HEK293 (cell line): ENCODE results near the gene UBE2F.

Source experiments
- ATF2 ChIP-seq: fragments of 450-650 bp; formaldehyde crosslinking; IDR thresholded peaks from 2 replicates; pipeline ENCODE4 v1.5.1; 2016; ENCODE audit warnings: missing biosample characterization, missing genetic modification characterization, low read depth
- CTCF ChIP-seq: fragments of 450-650 bp; formaldehyde crosslinking; IDR thresholded peaks from 2 replicates; pipeline ENCODE4 v1.5.1; 2016; ENCODE audit warnings: missing biosample characterization, missing genetic modification characterization
- KLF16 ChIP-seq: fragments of 450-650 bp; formaldehyde crosslinking; IDR thresholded peaks from 2 replicates; pipeline ENCODE4 v1.5.1; 2017; ENCODE audit warnings: missing biosample characterization, missing genetic modification characterization
- PATZ1 ChIP-seq: fragments of 450-650 bp; formaldehyde crosslinking; IDR thresholded peaks from 2 replicates; pipeline ENCODE4 v1.5.1; 2016; ENCODE audit warnings: missing biosample characterization, missing genetic modification characterization
- SP2 ChIP-seq: fragments of 450-650 bp; formaldehyde crosslinking; IDR thresholded peaks from 2 replicates; pipeline ENCODE4 v1.5.1; 2016; ENCODE audit warnings: missing biosample characterization, missing genetic modification characterization
- ZBTB11 ChIP-seq: fragments of 450-650 bp; formaldehyde crosslinking; conservative IDR thresholded peaks from 2 replicates; pipeline ENCODE4 v1.5.1; 2016; ENCODE audit warnings: low read depth, missing biosample characterization, missing genetic modification characterization
- ZNF121 ChIP-seq: fragments of 450-650 bp; formaldehyde crosslinking; IDR thresholded peaks from 2 replicates; pipeline ENCODE4 v1.5.1; 2016; ENCODE audit warnings: missing biosample characterization, missing genetic modification characterization
- ZNF146 ChIP-seq: fragments of 450-650 bp; formaldehyde crosslinking; IDR thresholded peaks from 2 replicates; pipeline ENCODE4 v1.5.1; 2016; ENCODE audit warnings: missing biosample characterization, missing genetic modification characterization
- ZNF155 ChIP-seq: fragments of 450-650 bp; formaldehyde crosslinking; IDR thresholded peaks from 2 replicates; pipeline ENCODE4 v1.5.1; 2016; ENCODE audit warnings: missing biosample characterization, missing genetic modification characterization
- ZNF274 ChIP-seq, 2 experiments: fragments of 200-500 bp in 1 of 2; fragments of 450-650 bp in 1 of 2; sonication (Bioruptor generic) in 1 of 2; formaldehyde crosslinking in 1 of 2; IDR thresholded peaks; 2 replicates each; pipeline versions ENCODE4 v1.5.1 to v1.6.1; 2014 to 2016; ENCODE audit warnings: borderline replicate concordance in 1 of 2, inconsistent platforms in 1 of 2, low read length in 1 of 2, missing biosample characterization in 1 of 2, missing genetic modification characterization in 1 of 2
- ZNF311 ChIP-seq: fragments of 450-650 bp; formaldehyde crosslinking; IDR thresholded peaks from 2 replicates; pipeline ENCODE4 v1.5.1; 2017; ENCODE audit warnings: missing biosample characterization, missing genetic modification characterization, borderline replicate concordance
- ZNF366 ChIP-seq: fragments of 450-650 bp; formaldehyde crosslinking; conservative IDR thresholded peaks from 2 replicates; pipeline ENCODE4 v1.5.1; 2016; ENCODE audit warnings: missing biosample characterization, missing genetic modification characterization
- ZNF423 ChIP-seq: fragments of 450-650 bp; formaldehyde crosslinking; IDR thresholded peaks from 2 replicates; pipeline ENCODE4 v1.5.1; 2016; ENCODE audit warnings: missing biosample characterization, missing genetic modification characterization
- ZNF791 ChIP-seq: fragments of 450-650 bp; formaldehyde crosslinking; IDR thresholded peaks from 2 replicates; pipeline ENCODE4 v1.5.1; 2016; ENCODE audit warnings: missing biosample characterization, missing genetic modification characterization

- TF ChIP-seq ZNF311 (no peak), ZNF423 (tag by site-specific recombination) (no peak), ZNF366 (tag by site-specific recombination) (no peak), ZNF274 (IDR thresholded peaks at IDR 0.05; ENCODE audit: low read length) (no peak), ZNF274 (tag by site-specific recombination; IDR thresholded peaks at IDR 0.05; ENCODE audit: borderline replicate concordance) (no peak), ZBTB11 (no peak), ZNF121 (no peak), KLF16 (tag by site-specific recombination) (no peak), ZNF791 (tag by site-specific recombination) (no peak), ATF2 (no peak), CTCF (tag by site-specific recombination) (no peak), ZNF155 (tag by site-specific recombination) (no peak), PATZ1 (tag by site-specific recombination) (no peak), ZNF146 (tag by site-specific recombination) (no peak), SP2 (tag by site-specific recombination) (no peak)
Measured at GRCh38 chr2:237941239-237941638, 25.6 kb upstream of the UBE2F start.
